ENCODE measurements around the gene HIRA. TPM values are rescaled to one million over a fixed set of nuclear protein-coding genes. Genes with fewer than 3 reads are reported as not detected.

HIRA gene
- total RNA-seq, 1 donor from 2014 or later = 36.0 TPM

DNA sequence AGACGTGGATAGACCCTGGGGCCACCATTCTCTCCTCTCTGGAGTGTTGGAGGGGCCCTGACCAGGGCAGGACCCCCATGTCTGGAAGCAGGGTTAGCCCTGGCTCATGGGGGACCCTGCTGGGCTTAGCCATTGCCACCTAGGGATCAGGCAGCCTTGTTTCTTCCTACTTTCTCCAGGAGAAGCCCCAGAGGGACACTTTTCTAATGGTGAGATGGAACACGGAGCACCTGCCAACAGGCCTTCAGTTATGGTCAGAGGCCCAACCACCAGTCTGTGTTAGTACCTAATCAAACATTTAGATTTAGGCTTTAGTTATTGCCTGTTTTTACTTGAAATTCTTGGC lies 17.9 kb upstream of the HIRA start:
- Mint-ChIP-seq H3K36me3 (ENCODE audit: low read depth, unreplicated experiment) (peaks cover 9% of the 10 kb centered on the region), H3K27ac (ENCODE audit: unreplicated experiment) (no peak overlapping the region), H3K4me1 (ENCODE audit: unreplicated experiment) (peaks cover 26% of the 10 kb centered on the region), H3K4me3 (ENCODE audit: unreplicated experiment) (no peak overlapping the region), H3K9me3 (ENCODE audit: unreplicated experiment) (no peaks in the 10 kb centered on the region), H3K27me3 (ENCODE audit: unreplicated experiment) (peaks cover 8% of the 10 kb centered on the region)
- no peak for DNase-seq (ENCODE audit: low spot score)
- TF ChIP-seq, protein P1, sequence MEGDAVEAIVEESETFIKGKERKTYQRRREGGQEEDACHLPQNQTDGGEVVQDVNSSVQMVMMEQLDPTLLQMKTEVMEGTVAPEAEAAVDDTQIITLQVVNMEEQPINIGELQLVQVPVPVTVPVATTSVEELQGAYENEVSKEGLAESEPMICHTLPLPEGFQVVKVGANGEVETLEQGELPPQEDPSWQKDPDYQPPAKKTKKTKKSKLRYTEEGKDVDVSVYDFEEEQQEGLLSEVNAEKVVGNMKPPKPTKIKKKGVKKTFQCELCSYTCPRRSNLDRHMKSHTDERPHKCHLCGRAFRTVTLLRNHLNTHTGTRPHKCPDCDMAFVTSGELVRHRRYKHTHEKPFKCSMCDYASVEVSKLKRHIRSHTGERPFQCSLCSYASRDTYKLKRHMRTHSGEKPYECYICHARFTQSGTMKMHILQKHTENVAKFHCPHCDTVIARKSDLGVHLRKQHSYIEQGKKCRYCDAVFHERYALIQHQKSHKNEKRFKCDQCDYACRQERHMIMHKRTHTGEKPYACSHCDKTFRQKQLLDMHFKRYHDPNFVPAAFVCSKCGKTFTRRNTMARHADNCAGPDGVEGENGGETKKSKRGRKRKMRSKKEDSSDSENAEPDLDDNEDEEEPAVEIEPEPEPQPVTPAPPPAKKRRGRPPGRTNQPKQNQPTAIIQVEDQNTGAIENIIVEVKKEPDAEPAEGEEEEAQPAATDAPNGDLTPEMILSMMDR (IDR thresholded peaks at IDR 0.05; ENCODE audit: unreplicated experiment) = no peak

DNA sequence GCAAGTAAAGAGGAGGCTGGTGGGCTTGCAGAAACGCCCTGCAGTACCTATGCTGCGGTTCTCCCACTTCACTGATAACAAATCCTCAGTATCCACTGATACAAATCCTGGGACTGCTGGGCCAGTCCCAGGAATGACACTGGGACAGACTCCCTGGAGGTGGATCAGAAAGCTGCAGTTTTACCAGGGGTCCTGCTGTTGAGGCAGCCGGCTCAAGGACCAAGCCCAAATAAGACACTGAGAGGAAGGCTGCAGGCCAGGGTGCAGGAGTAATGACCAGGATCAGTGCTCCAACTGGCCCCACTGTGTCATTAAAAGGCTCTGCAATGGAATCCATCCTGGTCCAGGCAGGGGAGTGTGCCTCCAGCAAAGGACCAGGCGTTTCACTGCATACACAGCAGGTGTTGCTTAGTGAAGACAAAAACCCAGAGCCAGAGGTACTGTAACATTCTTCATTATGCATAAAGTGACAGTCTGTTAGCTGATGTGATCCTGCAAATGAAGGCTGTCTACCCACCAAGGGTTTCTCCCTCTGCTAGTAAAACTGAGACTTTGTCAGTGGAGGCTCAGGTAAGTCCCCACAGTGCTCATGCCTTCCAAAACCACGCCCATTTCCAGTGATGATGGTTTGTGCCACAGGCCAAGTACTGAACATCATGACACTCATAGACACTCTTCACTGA lies 17.3 kb upstream of the HIRA start:
- H3K27ac Mint-ChIP-seq (ENCODE audit: unreplicated experiment) = no peak overlapping the region

DNA sequence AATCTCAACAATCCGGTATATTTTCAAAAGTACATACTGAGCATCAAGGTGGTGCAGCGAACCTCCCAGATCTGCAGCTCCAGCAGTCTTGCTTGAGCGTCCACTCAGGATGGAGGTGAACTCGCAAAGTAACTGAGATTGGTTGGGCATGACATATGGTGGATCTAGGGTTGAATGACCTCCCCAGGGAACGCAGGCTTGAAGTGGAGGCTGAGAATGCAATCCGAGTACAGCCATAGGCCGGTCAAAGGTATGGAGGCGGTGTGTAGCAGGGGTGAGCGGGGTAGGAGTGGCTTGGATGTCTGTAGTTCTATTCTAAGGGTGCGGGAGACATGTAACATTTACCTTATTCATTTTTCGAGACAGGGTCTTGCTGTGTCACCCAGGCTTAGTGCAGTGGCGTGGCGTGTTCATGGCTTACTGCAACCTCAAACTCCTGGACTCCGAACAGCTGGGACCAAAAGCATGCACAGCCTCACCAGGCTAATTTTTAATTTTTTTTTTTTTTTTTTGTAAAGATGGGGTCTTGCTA lies 16.6 kb upstream of the HIRA start:
- Mint-ChIP-seq H3K27me3 (ENCODE audit: unreplicated experiment) (peaks cover 8% of the 10 kb centered on the region), H3K4me1 (ENCODE audit: unreplicated experiment) (peaks cover 28% of the 10 kb centered on the region), H3K36me3 (ENCODE audit: low read depth, unreplicated experiment) (peaks cover 9% of the 10 kb centered on the region), H3K9me3 (ENCODE audit: unreplicated experiment) (no peaks in the 10 kb centered on the region), H3K27ac (ENCODE audit: unreplicated experiment) (peak overlapping the region; percentile 70), H3K4me3 (ENCODE audit: unreplicated experiment) (peak overlapping the region; percentile 89)
- peak; percentile 24 for DNase-seq (ENCODE audit: low spot score)
- TF ChIP-seq, protein P1 (IDR thresholded peaks at IDR 0.05; ENCODE audit: unreplicated experiment) = no peak

More for the DNA sequence above, 17.3 kb upstream of the HIRA start:
- TF ChIP-seq, protein P1 (IDR thresholded peaks at IDR 0.05; ENCODE audit: unreplicated experiment) = no peak
- Mint-ChIP-seq H3K9me3 (ENCODE audit: unreplicated experiment) (no peaks in the 10 kb centered on the region), H3K36me3 (ENCODE audit: low read depth, unreplicated experiment) (peaks cover 6% of the 10 kb centered on the region), H3K4me1 (ENCODE audit: unreplicated experiment) (peaks cover 28% of the 10 kb centered on the region), H3K4me3 (ENCODE audit: unreplicated experiment) (peak overlapping the region; percentile 33), H3K27me3 (ENCODE audit: unreplicated experiment) (peaks cover 8% of the 10 kb centered on the region)
- DNase-seq (ENCODE audit: low spot score) = no peak

DNA sequence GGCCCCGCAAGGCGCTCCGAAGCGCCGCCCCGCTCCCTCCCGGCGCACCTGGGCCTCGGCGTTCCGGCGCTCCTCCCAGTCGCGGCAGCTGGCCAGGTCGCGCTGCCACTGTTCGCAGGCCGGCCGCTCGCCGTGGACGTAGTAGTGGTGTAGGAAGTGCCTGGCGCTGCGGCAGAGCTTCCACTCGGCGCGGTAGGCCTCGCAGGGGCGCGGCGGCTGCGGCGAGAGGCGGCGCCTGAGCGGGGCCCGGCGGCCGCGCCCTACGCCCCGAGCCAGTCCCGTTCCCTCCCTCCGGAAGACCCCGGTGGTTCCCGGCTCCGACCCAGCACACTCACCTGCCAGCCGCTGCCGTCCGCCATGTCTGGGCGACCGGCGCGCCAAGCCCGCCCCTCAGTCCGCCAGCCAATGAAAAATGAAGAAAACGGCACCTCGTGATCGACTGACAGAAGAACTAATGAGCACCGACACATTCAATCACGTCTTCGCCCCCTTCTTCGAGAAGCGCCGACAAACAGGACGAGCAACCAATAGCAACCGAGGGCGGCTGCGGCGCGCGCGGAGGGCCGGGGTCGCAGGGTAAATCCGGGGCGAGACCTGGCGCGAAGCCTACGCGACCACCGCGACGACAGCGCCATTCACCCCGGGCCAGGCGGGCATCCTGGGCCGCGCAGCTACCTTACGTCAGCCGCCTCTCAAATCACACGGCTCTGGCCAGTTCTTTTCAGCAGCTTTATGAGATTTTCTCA lies 16.0 kb upstream of the HIRA start, which contains the start of gene C22orf39:
Gene C22orf39 (minus strand): TSS at position 382 of the 746 bp plus-strand sequence. CDS start 23 bp downstream, at position 359.
- DNase-seq (ENCODE audit: low spot score) = peak; percentile 82
- no peaks in the 10 kb centered on the region for H3K9me3 Mint-ChIP-seq (ENCODE audit: unreplicated experiment)
- H3K36me3 Mint-ChIP-seq (ENCODE audit: low read depth, unreplicated experiment) = peaks cover 9% of the 10 kb centered on the region
- H3K27ac Mint-ChIP-seq (ENCODE audit: unreplicated experiment) = peak within 1 kb of the TSS; percentile 89
- H3K4me3 Mint-ChIP-seq (ENCODE audit: unreplicated experiment) = peak within 1 kb of the TSS; percentile 97
- H3K4me1 Mint-ChIP-seq (ENCODE audit: unreplicated experiment) = peaks cover 28% of the 10 kb centered on the region
- peaks cover 8% of the 10 kb centered on the region for H3K27me3 Mint-ChIP-seq (ENCODE audit: unreplicated experiment)
- TF ChIP-seq, protein P1 (IDR thresholded peaks at IDR 0.05; ENCODE audit: unreplicated experiment) = no peak
